GM12891 (cell line): ENCODE results near the gene FILIP1.

Experiments used
- PAX5 ChIP-seq: IDR thresholded peaks from 2 replicates; pipeline ENCODE4 v1.6.1; 2011; ENCODE audit warnings: low read length, moderate library complexity, mild to moderate bottlenecking; ENCODE audit not compliant: insufficient read depth, severe bottlenecking
- POLR2A ChIP-seq: IDR thresholded peaks from 2 replicates; pipeline ENCODE4 v1.6.1; 2011; ENCODE audit warnings: low read depth, low read length, control low read depth
- POLR2AphosphoS5 ChIP-seq: IDR thresholded peaks from 2 replicates; pipeline ENCODE4 v1.6.1; 2011; ENCODE audit warnings: low read depth, low read length, control low read depth
- POU2F2 ChIP-seq: IDR thresholded peaks from 2 replicates; pipeline ENCODE4 v1.6.1; 2011; ENCODE audit warnings: low read depth, mild to moderate bottlenecking, control low read depth, low read length, moderate library complexity
- SPI1 ChIP-seq: IDR thresholded peaks from 2 replicates; pipeline ENCODE4 v1.6.1; 2011; ENCODE audit warnings: low read depth, low read length, control low read depth
- TAF1 ChIP-seq: IDR thresholded peaks from 2 replicates; pipeline ENCODE4 v1.6.1; 2011; ENCODE audit warnings: low read depth, low read length, control low read depth

GRCh38 chr6:75412969-75413662, 80.5 kb downstream of the FILIP1 start:
- TF ChIP-seq POLR2A (no peak), POLR2AphosphoS5 (no peak), TAF1 (no peak), SPI1 (no peak), PAX5 (no peak), POU2F2 (no peak)
